NCI-H2171 treated with DMSO at 0.1 percent for 48 hours (cell line): Measurements from ENCODE around the gene JADE1.
A peak's percentile ranks its signal among the peaks of the same experiment; 100 is the strongest.

Source experiments
- DNase-seq: peaks from one replicate; lab custom pipeline; 2025; lab: John Stamatoyannopoulos, UW

JADE1 gene

DNA sequence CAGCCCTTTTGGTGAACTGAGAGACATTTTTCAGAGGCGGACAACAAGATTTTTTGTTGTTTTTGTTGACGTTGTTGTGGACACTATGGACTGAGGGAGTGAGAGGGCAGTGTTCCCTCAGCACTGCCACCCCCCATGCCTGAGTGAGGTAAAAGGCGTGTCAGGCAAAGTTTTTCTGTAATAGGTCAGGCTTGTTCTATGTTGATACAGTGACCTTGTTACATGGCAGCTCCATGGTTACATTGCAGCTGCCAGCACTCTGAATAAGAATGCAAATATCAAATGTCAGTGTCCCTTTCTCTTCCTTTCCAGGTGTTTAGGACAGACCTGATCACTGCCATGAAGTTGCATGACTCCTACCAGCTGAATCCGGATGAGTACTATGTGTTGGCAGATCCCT, 36.6 kb downstream of the JADE1 start:
- no peak for DNase-seq

DNA sequence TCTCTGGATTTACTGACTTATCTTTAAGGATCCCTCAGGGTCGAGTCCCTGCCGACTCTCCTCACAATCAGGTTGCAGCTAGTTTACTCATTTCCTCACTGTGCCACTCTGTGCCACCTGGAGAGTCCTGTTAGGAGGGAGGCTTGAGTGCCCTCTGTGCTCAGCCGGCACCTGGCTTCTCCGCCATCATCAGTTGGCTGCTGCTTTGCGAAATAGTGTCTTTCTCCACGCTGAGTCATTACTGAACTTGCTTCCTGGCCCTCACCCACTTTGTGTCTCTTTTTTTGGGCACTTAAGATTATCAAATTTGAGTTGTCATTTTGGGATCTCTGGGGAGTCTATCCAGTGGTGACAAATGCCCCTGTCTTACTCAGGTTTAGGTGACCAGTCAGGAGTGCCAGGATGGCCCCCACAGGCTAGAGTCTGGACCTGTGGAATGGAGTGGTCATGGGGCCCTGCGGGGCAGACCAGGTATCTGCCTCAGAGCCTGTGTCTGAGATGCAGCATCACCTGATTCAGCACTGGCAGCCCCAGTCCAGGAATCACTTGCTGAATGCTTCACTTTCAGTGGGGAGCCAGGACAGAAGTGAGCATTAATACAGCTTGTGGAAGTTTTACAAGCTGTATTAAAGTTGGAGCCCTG, 37.7 kb downstream of the JADE1 start:
- DNase-seq = no peak

DNA sequence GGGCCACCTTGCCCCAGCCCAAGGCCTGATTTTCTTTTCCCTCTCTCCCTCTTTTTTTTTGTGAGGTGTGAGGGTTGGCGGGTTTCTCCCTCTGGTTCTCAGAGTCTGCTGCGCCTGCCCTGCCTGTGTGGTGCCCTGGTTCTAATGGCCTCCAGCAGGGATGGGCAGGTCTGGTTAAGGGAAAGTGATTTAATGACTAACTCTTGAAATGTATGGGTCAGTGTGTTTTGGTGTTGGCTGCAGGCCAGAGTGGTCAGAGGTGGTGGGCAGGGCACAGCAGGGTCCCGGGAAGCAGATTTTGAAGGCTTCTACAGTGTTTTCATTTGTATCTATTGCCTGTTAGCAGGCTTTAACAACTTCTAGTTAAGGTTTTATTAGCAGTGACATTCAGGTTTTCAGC, 39.0 kb downstream of the JADE1 start:
- no peak for DNase-seq

DNA sequence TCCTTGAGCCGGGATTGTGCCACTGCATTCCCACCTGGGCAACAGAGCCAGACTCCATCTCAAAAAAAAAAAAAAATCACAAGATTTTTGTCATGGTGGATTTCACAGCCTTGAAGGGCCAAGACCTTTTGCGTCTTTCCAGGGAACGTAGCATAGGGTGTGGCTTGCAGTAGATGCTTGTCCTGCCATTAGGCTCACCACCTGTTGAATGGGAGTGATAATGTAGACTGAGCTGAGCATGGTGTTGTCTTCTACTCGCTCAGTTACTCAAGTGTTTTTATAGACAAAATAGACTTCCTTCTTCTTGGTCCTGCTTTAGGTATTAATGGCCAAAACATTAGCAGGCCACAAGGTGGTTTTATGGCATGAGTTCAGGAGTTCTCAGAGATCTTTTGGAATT, 40.8 kb downstream of the JADE1 start:
- DNase-seq = no peak

DNA sequence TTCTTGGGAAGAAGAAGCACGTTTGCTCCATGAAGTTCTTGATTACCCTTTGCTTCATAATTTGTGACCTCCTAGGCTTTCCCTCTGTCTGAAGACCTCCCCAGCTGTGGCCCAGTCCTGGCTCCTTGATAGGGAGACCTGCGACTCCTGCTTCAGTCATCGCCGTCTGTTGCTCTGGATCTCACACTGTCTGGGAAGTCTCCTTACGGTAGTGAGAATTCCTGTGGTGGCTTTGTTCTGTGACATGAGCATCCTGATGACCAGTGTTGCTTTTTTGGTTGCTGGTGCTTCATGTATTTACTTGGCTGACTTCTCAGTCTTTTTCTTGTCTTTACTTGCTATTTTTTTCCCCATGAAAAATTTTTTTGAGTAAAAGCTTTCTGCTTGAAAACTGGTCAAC, 44.2 kb downstream of the JADE1 start:
- DNase-seq = no peak

DNA sequence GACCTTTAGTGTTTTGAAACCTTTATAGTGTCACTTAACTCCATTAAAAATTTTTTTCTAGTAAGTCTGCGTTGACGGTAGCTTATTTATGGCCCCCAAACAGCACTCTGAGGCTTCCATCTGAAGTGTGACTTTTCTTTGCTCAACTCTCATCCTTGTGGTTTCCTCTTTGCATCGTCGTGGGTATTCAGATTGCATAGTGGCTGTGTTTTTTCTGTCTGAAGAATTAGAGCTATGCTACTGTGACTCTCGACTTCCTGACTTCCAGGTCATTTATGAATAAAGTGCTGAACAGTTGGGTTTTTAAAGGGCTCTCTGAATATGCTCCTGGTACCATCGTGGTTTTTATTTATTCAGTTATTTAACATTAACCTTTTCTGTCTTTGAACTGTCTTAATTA, 44.9 kb downstream of the JADE1 start:
- no peak for DNase-seq

DNA sequence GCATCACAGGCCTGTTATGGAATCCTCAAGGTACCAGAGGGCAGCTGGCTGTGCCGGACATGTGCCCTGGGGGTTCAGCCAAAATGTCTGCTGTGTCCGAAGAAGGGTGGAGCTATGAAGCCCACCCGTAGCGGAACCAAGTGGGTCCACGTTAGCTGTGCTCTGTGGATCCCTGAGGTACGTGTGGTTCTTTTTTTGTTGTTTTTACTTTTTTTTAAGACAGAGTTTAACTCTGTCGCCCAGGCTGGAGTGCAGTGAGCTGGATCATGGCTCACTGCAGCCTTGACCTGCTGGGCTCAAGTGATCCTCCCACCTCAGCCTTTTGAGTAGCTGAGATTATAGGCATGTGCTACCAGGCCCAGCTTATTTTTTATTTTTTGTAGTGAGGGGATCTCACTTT, 46.1 kb downstream of the JADE1 start:
- no peak for DNase-seq

DNA sequence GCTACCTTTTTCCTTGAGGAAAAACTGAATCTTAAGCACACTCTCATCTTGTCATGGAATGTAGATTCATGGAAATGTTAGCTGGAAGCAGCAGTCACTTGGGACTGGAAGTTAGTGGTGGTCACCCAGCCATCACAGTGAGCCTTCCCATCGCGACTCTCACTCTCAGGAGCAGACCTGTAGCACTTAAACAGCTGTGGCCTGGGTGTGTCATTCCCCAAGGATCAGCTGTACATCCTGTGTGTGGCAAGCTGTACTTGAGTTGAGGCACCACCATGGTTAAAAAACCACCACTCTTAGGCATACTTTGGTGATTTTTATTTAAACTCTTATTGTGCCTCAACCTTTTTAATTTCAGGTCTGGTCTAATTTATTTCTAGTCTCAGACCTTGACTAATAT, 46.7 kb downstream of the JADE1 start:
- DNase-seq = no peak

DNA sequence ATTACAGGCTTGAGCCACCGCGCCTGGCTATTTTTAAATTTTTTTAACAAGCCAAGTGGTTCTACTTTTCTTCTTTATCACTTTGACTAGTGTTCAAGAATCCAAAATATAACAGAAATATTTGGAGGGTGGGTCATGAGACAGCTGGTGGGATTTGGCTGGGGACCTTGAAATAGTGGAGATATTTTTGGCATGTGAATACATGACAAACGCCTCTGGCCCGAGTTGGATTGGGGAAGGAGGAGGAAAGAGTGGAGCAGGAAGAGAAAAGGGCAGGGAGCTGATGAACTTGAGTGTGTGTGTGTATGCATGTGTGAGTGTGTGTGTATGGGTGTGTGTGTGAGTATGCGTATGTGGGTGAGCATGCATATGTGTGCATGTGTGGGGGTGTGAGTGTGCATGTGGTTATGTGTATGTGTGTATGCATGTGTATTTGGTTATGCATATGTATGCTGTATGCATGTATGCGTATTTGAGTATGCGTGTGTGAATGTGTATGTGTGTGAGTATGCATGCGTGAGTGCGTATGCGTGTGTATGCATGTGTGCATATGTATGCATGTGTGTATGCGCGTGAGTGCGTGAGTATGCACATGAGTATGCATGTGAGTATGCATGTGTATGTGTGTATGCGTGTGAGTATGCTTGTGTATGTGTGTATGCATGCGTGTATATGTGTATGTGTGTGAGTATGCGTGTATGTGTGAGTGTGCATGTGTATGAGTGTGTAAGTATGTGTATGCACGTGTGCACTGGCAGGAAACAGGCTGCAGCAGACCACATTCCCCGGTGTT, 49.6 kb downstream of the JADE1 start:
- no peak for DNase-seq

DNA sequence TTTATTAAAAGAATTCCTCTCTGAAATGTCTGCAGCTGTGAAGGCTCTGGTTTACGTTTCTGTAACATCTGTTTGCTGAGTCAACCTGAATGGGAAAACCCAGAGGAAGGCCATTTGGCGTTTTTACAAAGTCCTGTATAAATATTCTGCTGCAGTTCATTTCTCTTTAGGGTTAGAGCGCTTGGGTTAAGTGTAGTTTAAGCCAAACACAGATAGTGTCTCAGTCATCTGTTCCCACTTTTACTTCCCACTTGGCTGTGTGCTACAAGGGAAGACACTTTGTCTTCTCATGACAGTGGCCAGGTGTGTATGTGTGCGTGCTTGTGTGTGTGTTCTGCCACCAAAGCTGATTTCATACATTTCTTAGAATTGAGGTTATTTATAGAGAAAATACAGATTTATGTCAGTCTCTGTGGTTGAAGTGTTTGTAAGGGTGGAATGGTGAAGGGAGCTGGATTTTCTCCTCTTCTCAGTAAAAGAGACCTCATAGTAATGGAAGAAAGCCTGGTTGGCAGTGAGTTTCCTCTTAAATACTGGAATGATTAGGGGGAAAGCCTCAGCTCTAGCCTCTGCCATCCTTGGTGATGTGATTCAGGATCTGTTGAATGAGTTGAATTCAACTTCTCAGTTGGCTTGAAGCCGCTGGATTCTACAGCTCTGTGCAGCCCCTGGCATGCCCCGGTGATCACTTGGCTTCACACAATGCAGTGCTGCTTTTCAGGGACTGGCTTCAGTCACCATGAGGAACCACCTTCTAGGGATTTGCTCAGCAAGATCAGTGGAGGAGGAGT, 50.6 kb downstream of the JADE1 start:
- DNase-seq = no peak

DNA sequence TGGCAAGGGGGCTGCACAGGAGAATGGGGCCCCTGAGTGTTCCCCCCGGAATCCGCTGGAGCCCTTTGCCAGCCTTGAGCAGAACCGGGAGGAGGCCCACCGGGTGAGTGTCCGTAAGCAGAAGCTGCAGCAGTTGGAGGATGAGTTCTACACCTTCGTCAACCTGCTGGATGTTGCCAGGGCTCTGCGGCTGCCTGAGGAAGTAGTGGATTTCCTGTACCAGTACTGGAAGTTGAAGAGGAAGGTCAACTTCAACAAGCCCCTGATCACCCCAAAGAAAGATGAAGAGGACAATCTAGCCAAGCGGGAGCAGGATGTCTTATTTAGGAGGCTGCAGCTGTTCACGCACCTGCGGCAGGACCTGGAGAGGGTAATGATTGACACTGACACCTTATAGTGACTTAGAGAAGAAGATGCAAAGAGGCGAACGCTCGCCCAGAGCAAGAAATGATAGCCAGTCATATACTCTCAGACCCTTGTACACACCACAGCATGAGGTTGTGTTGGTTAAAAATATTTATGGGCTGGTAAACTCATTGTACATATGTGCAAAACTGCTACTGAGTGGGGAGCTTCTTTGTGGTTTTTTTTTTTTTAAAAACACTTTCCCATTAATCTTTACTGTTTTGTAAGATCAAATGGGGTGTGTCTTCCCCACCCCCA, 52.5 kb downstream of the JADE1 start:
- DNase-seq = no peak

DNA sequence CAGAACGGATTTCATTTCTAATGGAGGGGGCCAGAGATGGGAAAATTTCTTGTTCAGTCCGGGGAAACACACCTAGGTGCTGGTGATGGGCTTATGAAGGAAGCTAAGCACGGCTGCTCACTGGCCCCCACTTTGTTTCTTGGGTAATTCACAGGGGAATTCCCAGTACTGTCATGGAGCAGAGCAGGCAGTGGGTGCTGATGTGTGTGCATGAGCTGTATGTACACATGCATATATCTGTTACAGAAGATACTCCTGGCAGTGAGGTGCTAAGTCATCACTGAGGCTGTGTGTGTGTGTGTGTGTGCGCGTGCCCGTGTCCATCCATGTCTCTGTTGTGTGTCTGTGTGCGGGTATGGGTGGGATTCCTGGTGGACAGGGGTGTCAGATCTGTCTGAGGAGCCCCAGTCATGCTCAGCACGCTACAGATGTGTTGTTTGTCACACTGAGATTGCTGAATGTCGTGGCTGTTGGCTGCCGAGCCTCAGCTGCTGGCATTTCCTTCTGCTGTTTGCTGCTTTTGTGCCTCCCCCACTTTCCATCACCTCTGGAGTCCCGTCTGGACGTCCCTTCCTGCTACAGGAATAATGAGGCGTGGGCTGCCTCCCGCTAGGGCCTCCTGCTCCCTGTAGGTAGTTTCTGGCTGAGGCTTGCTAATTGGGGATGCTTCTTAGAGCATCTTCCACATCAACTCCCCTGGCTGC, 53.3 kb downstream of the JADE1 start:
- no peak for DNase-seq

DNA sequence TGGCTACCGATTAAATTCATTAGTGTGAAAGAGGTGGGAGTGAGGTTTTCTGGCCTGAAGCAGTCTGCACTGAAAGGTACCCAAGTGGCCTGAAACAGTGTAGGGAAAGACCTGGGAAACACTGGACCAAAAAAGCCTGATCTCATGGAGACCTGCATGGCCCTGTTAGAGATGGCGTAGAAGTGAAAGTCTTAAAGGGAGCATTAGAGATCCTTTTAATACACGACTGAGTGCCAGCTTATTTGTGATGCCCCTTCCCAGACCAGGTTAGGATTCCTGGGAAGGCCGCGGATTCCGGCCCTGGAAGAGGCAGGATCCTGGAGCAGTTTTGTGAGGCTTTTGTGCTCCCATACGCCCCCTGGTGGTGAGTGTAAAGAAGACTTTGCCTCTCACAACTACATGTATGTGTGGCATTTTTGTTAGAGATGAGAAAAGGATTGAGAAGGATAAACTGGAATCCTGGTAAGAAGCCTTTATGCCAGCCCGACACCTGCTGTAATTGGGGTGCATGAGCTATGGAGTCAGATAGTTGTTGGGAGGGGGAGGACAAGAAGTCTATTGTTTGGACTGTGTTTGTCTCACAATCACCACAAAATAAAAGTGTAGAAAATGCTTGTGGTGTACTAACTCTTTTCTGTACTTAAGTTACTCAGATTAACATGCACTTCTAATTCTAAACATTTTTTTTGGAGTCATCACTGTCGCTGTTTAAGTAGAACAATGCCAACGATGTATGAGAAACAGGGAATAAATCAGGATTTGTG, 54.0 kb downstream of the JADE1 start:
- peak; percentile 16 for DNase-seq

DNA sequence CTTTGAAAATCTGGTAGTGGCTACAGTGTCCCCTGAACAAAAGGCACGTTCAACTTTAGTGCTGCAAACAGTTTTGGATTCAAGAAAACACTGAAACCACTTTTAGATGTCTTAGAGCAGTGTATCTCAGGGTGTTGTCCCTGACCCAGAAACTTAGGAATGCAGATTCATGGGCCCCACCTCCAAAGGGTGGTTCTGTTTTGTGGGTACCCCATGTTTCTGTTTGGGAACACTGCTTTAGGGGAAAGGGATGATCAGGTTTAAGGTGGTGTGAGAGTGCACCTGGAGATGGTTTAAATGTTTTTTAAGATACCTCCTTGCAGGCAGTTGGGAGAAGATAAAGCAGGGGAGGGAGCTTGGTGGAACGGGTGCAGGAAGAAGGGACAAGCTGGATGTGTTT, 55.6 kb downstream of the JADE1 start:
- DNase-seq = no peak

DNA sequence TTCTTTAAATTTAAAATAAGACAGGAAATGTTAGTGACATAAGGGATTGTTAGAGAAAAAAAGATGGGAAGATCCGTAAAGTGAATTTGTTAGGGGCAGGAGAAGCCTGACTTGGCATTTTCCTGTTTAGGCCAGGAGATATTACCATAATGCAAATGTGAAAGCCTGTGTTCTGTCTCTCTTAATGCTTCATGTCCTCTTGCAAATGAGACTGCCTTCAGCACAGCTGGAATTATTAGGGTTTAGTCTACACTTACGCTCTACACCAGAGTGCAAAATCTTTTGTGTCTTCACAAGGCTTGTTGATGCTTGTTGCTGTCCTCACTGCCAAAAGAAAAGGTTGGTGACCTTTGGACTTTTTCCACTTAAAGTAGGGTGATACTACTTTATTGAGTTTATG, 56.8 kb downstream of the JADE1 start:
- no peak for DNase-seq

DNA sequence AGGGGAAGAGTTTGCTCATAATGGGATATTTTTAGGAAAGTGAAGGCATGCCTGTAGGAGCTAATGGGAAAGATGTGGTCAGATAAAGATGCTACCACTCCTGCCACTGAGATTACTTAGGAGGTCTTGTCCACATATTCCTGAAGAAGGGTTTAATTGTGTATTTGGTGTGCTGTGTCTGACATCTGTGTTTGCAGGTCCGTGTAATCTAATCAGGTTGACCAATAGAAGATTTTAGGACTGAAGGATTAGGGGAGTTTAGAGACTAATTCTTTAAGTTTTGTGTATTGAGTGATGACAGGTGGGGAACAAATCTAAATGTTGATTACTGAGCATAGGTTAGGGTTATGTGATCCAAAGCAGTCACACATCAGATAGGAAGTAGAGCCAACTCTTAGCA, 57.2 kb downstream of the JADE1 start:
- no peak for DNase-seq

DNA sequence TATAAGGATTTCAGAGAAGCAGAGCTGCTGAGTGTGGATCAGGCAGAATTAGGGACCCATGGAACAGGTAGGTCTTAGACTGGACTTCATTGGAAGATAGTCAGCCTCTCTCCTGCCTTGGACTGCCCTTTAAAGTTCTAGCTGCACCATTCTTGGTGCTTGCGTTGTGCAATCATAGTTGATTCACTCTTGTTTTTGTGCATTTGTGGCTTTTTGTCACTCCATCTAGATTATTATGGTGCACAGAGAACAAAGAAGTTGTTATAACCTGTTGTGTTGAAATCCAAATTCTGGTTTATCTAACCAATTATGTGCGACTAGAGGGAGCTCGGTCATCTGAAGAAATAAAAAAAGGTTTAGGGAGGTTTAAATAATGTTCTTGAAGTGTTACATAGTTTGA, 59.3 kb downstream of the JADE1 start:
- no peak for DNase-seq

DNA sequence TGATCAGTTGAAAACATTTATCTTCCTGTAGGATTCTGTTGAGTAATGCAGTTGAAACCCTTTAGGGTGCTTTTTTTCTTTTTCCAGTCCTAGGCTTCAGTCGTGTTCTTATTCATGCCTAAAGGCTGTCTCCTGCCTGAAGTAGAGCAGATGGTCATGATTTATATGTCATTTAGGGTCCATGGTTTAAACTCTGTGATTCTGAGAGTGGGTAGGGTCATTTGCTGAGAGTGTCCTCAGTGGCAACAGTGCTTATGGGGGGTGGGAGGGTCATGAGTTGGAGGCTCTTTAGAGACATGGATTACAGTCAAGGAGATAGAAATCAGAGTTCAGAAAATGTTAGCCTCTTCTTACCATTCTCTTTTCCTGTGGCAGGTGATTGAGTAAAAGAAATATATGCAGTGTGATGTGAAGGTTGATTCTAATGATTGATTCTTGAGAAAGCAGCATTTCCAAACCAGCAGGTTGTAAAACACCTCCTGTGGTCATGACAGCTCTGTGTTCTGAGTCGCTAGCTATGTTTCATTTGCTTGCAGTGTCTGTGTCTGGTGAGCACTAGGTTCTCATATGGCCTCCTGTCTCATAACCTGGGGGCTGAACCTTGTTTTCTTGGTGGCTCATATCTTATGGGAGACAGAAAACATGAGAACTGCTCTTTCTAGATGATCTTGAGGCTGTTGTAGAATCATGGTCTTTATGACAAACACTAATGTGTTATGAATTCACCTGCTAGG, 60.4 kb downstream of the JADE1 start:
- no peak for DNase-seq

DNA sequence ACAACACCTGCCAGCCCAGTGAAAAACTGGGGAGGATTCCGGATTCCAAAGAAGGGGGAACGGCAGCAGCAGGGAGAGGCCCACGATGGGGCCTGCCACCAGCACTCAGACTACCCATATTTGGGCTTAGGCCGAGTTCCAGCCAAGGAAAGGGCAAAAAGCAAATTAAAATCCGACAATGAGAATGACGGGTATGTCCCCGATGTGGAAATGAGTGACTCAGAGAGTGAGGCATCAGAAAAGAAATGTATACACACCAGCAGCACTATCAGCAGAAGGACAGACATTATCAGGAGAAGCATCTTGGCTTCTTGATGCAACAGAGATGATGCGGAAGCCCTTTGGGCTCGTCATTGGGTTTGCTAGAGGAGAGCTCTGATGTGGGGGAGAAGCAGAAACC, 62.4 kb downstream of the JADE1 start:
- no peak for DNase-seq

DNA sequence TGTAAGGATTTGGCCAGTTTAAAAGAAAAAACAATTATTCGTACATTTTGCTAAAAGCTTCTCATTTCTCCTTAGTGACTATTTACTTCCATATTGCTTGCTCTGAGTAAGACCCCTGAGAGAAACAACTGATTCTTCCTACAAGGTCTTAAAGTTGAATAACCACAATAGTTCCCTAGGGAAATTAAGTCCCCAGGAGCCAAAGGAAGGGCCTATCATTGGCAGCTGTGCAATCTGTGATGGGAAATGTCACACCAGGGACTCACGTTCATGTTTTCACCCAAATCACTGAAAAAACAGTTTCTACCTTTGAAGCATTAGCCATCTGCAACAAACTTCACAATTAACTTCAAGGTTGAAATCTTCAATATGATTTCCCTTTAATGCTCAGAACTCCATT, 66.7 kb downstream of the JADE1 start:
- DNase-seq = peak; percentile 49

DNA sequence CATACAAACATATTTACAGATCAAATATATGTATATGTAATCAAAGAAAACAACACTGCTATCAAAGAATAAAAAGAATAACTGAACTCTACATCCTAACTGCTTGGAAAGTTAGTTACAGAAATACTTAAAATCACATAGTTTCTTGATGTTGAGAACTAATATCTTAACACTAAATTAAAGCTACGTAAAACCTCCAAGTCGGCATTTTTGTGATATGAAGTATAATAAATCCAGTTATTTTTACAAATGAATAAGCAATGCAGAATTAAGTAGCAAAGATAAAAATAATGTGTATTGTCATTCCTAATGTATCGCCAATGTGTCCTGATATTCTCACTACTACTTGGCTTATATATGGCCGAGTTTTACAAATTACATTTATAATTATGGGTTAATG, 68.4 kb downstream of the JADE1 start:
- no peak for DNase-seq
